IPS DF 4.7 (cell line): ENCODE data around the gene VPREB3.

Source experiments
- DNase-seq: peaks from one replicate; pipeline ENCODE4 v3.0.0-alpha.2; 2013; ENCODE audit warnings: low spot score; ENCODE audit errors: extremely low read depth

The VPREB3 gene

GRCh38 chr22:23764899-23765881 lies 11.0 kb upstream of the VPREB3 start:
- DNase-seq: no peak

GRCh38 chr22:23763954-23764353 lies 9.7 kb upstream of the VPREB3 start:
- no peak for DNase-seq

- no peak for DNase-seq
Measured at GRCh38 chr22:23763579-23763945, 9.3 kb upstream of the VPREB3 start.

GRCh38 chr22:23762842-23763578 lies 8.8 kb upstream of the VPREB3 start, which contains the start of gene C22orf15:
TSS of gene C22orf15 (plus strand) at chr22:23762990. CDS start at chr22:23763307, 317 bp downstream.
- DNase-seq: no peak

- no peak for DNase-seq
Measured at GRCh38 chr22:23760056-23760455, 5.8 kb upstream of the VPREB3 start.

GRCh38 chr22:23759566-23759965 lies 5.3 kb upstream of the VPREB3 start:
- DNase-seq: no peak

GRCh38 chr22:23756891-23757290 lies 2.7 kb upstream of the VPREB3 start:
- DNase-seq: no peak

GRCh38 chr22:23755711-23756110 lies 1.5 kb upstream of the VPREB3 start:
- no peak for DNase-seq

GRCh38 chr22:23754980-23755636 lies 883 bp upstream of the VPREB3 start:
- DNase-seq: no peak

GRCh38 chr22:23753385-23753784 lies 840 bp downstream of the VPREB3 start:
- no peak for DNase-seq

- no peak for DNase-seq
Measured at GRCh38 chr22:23752750-23753149, 1.5 kb downstream of the VPREB3 start.

- DNase-seq: no peak
Measured at GRCh38 chr22:23752090-23752691, 2.0 kb downstream of the VPREB3 start.

GRCh38 chr22:23751441-23751996 lies 2.7 kb downstream of the VPREB3 start:
- DNase-seq: no peak

- no peak for DNase-seq
Measured at GRCh38 chr22:23750714-23751440, 3.3 kb downstream of the VPREB3 start, which contains the start of gene ZNF70. TSS of gene ZNF70 (minus strand) at chr22:23751112. CDS start at chr22:23745140, 5,972 bp downstream.

GRCh38 chr22:23750367-23750713 lies 3.9 kb downstream of the VPREB3 start:
- DNase-seq: no peak

- no peak for DNase-seq
Measured at GRCh38 chr22:23749841-23750301, 4.4 kb downstream of the VPREB3 start.

- DNase-seq: no peak
Measured at GRCh38 chr22:23745791-23746190, 8.4 kb downstream of the VPREB3 start.

- no peak for DNase-seq
Measured at GRCh38 chr22:23744485-23744884, 9.7 kb downstream of the VPREB3 start.

GRCh38 chr22:23744001-23744400 lies 10.2 kb downstream of the VPREB3 start:
- DNase-seq: no peak

GRCh38 chr22:23743303-23743705 lies 10.9 kb downstream of the VPREB3 start:
- no peak for DNase-seq
